H9 (cell line): ENCODE data around the gene MRPL27. TPM values are rescaled to one million over a fixed set of nuclear protein-coding genes. Genes with fewer than 3 reads are reported as not detected.

ENCODE experiments used
- DNase-seq: peaks from one replicate; pipeline ENCODE4 v3.0.0-alpha.2; 2017
- H2AFZ ChIP-seq: one replicate; pipeline ENCODE4 v1.6.1; 2013; ENCODE audit warnings: mild to moderate bottlenecking, low read length, control low read depth, moderate library complexity
- H2AK5ac ChIP-seq: 2 replicates; pipeline ENCODE4 v1.6.1; 2013; ENCODE audit warnings: low read length, control low read depth, mixed read lengths; ENCODE audit not compliant: insufficient read length
- H2BK120ac ChIP-seq: one replicate; pipeline ENCODE4 v1.6.1; 2013; ENCODE audit warnings: low read depth, mild to moderate bottlenecking, low read length, control low read depth, inconsistent platforms; ENCODE audit not compliant: poor library complexity, severe bottlenecking
- H2BK12ac ChIP-seq: 2 replicates; pipeline ENCODE4 v1.6.1; 2013; ENCODE audit warnings: low read length, control low read depth, mixed read lengths, low read depth; ENCODE audit not compliant: insufficient read length
- H2BK15ac ChIP-seq: 2 replicates; pipeline ENCODE4 v1.6.1; 2013; ENCODE audit warnings: low read depth, low read length, control low read depth
- H2BK20ac ChIP-seq: one replicate; pipeline ENCODE4 v1.6.1; 2013; ENCODE audit warnings: low read depth, mild to moderate bottlenecking, low read length, control low read depth, inconsistent platforms; ENCODE audit not compliant: poor library complexity, severe bottlenecking
- H2BK5ac ChIP-seq: 2 replicates; pipeline ENCODE4 v1.6.1; 2013; ENCODE audit warnings: low read length, control low read depth, mixed read lengths; ENCODE audit not compliant: insufficient read length
- H3K14ac ChIP-seq: 2 replicates; pipeline ENCODE4 v1.6.1; 2013; ENCODE audit warnings: low read length, control low read depth; ENCODE audit not compliant: insufficient read depth
- H3K18ac ChIP-seq: 2 replicates; pipeline ENCODE4 v1.6.1; 2013; ENCODE audit warnings: low read depth, mild to moderate bottlenecking, mixed read lengths, low read length, control low read depth; ENCODE audit not compliant: insufficient read length
- H3K23ac ChIP-seq: 2 replicates; pipeline ENCODE4 v1.6.1; 2013; ENCODE audit warnings: low read length, control low read depth, mixed read lengths, low read depth; ENCODE audit not compliant: insufficient read length
- H3K23me2 ChIP-seq: 2 replicates; pipeline ENCODE4 v1.6.1; 2013; ENCODE audit warnings: low read depth, mild to moderate bottlenecking, mixed read lengths, low read length, control low read depth; ENCODE audit not compliant: insufficient read length, poor library complexity, severe bottlenecking
- H3K27ac ChIP-seq: 2 replicates; pipeline ENCODE4 v1.5.1; 2013; ENCODE audit warnings: low read length, control low read depth, mixed read lengths, low read depth; ENCODE audit not compliant: insufficient read length
- H3K27me3 ChIP-seq: 2 replicates; pipeline ENCODE4 v1.6.1; 2013; ENCODE audit warnings: low read length, control low read depth, inconsistent platforms; ENCODE audit not compliant: insufficient read depth
- H3K4ac ChIP-seq: 2 replicates; pipeline ENCODE4 v1.6.1; 2013; ENCODE audit warnings: low read depth, mild to moderate bottlenecking, control low read depth, inconsistent platforms, low read length, moderate library complexity
- H3K4me1 ChIP-seq: 2 replicates; pipeline ENCODE4 v1.6.1; 2013; ENCODE audit warnings: low read length, control low read depth, inconsistent platforms; ENCODE audit not compliant: insufficient read depth
- H3K4me2 ChIP-seq: 2 replicates; pipeline ENCODE4 v1.6.1; 2013; ENCODE audit warnings: low read length, control low read depth, mixed read lengths; ENCODE audit not compliant: insufficient read length, insufficient read depth
- H3K56ac ChIP-seq: 2 replicates; pipeline ENCODE4 v1.6.1; 2013; ENCODE audit warnings: low read depth, mild to moderate bottlenecking, mixed read lengths, low read length, control low read depth; ENCODE audit not compliant: insufficient read length
- H3K79me1 ChIP-seq: 2 replicates; pipeline ENCODE4 v1.6.1; 2013; ENCODE audit warnings: low read depth, mild to moderate bottlenecking, moderate library complexity, low read length, control low read depth, inconsistent platforms; ENCODE audit not compliant: insufficient read depth, poor library complexity, severe bottlenecking
- H3K79me2 ChIP-seq: 2 replicates; pipeline ENCODE4 v1.6.1; 2013; ENCODE audit warnings: low read length, control low read depth, inconsistent platforms; ENCODE audit not compliant: insufficient read depth
- H3K9ac ChIP-seq: 2 replicates; pipeline ENCODE4 v1.6.1; 2013; ENCODE audit warnings: low read length, control low read depth, mixed read lengths; ENCODE audit not compliant: insufficient read length; ENCODE audit errors: extremely low read depth
- H3K9me3 ChIP-seq: one replicate; pipeline ENCODE4 v1.6.1; 2013; ENCODE audit warnings: low read depth, low read length, inconsistent platforms; ENCODE audit not compliant: control insufficient read depth
- H3T11ph ChIP-seq: one replicate; pipeline ENCODE4 v1.6.1; 2013; ENCODE audit warnings: mild to moderate bottlenecking, low read length, control low read depth, inconsistent platforms
- H4K20me1 ChIP-seq: one replicate; pipeline ENCODE4 v1.6.1; 2013; ENCODE audit not compliant: control insufficient read depth, insufficient read length, insufficient read depth
- H4K5ac ChIP-seq: 2 replicates; pipeline ENCODE4 v1.6.1; 2013; ENCODE audit warnings: low read depth, mild to moderate bottlenecking, mixed read lengths, low read length, control low read depth; ENCODE audit not compliant: insufficient read length
- H4K8ac ChIP-seq: replicated peaks from 2 replicates; pipeline ENCODE4 v1.6.1; 2013; ENCODE audit warnings: low read length, control low read depth, mixed read lengths, low read depth; ENCODE audit not compliant: insufficient read length
- H4K91ac ChIP-seq: 2 replicates; pipeline ENCODE4 v1.6.1; 2013; ENCODE audit warnings: low read depth, mild to moderate bottlenecking, moderate library complexity, mixed read lengths, low read length, control low read depth; ENCODE audit not compliant: insufficient read length
- H3K27ac Mint-ChIP-seq, 3 experiments: 2 replicates in 2 of 3; 3 replicates in 1 of 3; pipeline ENCODE4 v1.8.0; 2020 to 2021; ENCODE audit warnings: mixed read lengths in 3 of 3, mild to moderate bottlenecking in 1 of 3, moderate library complexity in 1 of 3
- H3K27me3 Mint-ChIP-seq: 2 replicates; pipeline ENCODE4 v1.8.0; 2021; ENCODE audit warnings: low read depth, mild to moderate bottlenecking, moderate library complexity, mixed read lengths
- H3K36me3 Mint-ChIP-seq, 3 experiments: 2 replicates in 2 of 3; 3 replicates in 1 of 3; pipeline ENCODE4 v1.8.0; 2020 to 2021; ENCODE audit warnings: low read depth in 3 of 3, mixed read lengths in 3 of 3; ENCODE audit not compliant: insufficient read depth in 1 of 3
- H3K4me1 Mint-ChIP-seq, 2 experiments: 2 replicates each; pipeline ENCODE4 v1.8.0; 2020; ENCODE audit warnings: mixed read lengths in 2 of 2
- H3K4me3 Mint-ChIP-seq, 2 experiments: 2 replicates in 1 of 2; 3 replicates in 1 of 2; pipeline ENCODE4 v1.8.0; 2020 to 2021; ENCODE audit warnings: mild to moderate bottlenecking in 2 of 2, mixed read lengths in 2 of 2, moderate library complexity in 1 of 2
- H3K9me3 Mint-ChIP-seq, 2 experiments: 2 replicates in 1 of 2; 3 replicates in 1 of 2; pipeline ENCODE4 v1.8.0; 2020; ENCODE audit warnings: mild to moderate bottlenecking in 2 of 2, mixed read lengths in 2 of 2, moderate library complexity in 1 of 2
- WGBS: extraction: QIAGEN DNeasy Blood & Tissue Kit; methylation state at CpG from one replicate; pipeline ENCODE4 v1.1.7; 2013; ENCODE audit warnings: missing lambda C conversion rate, low lambda C conversion rate, mixed read lengths; ENCODE audit not compliant: insufficient read length; ENCODE audit errors: extremely low coverage; 5-methylcytosine and 5-hydroxymethylcytosine counted together
- total RNA-seq: library from RNA; stranded (reverse); gene quantifications from 2 replicates; pipeline ENCODE4 v1.2.1, GENCODE V29; 2021
- TF ChIP-seq, protein P1 (sequence below): fragments of 200-600 bp; sonication (generic); conservative IDR thresholded peaks from 3 replicates; pipeline ENCODE4 v1.8.0; 2021; ENCODE audit warnings: antibody characterized with exemption, mild to moderate bottlenecking

MRPL27 gene
- total RNA-seq, 1 experiment from 2014 or later: 85.9 TPM

GRCh38 chr17:50370052-50370451 lies 2.9 kb downstream of the MRPL27 start:
- no peak overlapping the region for H3T11ph ChIP-seq
- H2BK15ac ChIP-seq: no peak overlapping the region
- H3K9ac ChIP-seq: no peak overlapping the region
- WGBS: no CpG with 5 or more reads among the region's 5 CpGs
- H2BK5ac ChIP-seq: no peak overlapping the region
- H3K27ac Mint-ChIP-seq: no peak overlapping the region
- no peak overlapping the region for H3K4ac ChIP-seq
- H3K23me2 ChIP-seq: no peaks in the 10 kb centered on the region
- H3K18ac ChIP-seq: no peak overlapping the region
- H4K5ac ChIP-seq: no peak overlapping the region
- no peak overlapping the region for H3K56ac ChIP-seq
- no peak overlapping the region for H2AFZ ChIP-seq
- peaks cover 8% of the 10 kb centered on the region for H3K79me1 ChIP-seq
- no peak for DNase-seq
- H3K36me3 Mint-ChIP-seq: peaks cover 20 to 57% (median 55%) of the 10 kb centered on the region in 3 experiments
- H4K8ac ChIP-seq: no peak overlapping the region
- peak overlapping the region in 1 of 2 experiments; percentile 6; a peak in 1 of 5 replicates for H3K4me3 Mint-ChIP-seq
- no peak overlapping the region for H2BK12ac ChIP-seq
- no peak overlapping the region for H4K91ac ChIP-seq
- H2BK120ac ChIP-seq: no peak overlapping the region
- peaks cover 22 to 23% of the 10 kb centered on the region in 2 experiments for H3K4me1 Mint-ChIP-seq
- no peaks in the 10 kb centered on the region for H3K9me3 Mint-ChIP-seq
- TF ChIP-seq, protein P1, sequence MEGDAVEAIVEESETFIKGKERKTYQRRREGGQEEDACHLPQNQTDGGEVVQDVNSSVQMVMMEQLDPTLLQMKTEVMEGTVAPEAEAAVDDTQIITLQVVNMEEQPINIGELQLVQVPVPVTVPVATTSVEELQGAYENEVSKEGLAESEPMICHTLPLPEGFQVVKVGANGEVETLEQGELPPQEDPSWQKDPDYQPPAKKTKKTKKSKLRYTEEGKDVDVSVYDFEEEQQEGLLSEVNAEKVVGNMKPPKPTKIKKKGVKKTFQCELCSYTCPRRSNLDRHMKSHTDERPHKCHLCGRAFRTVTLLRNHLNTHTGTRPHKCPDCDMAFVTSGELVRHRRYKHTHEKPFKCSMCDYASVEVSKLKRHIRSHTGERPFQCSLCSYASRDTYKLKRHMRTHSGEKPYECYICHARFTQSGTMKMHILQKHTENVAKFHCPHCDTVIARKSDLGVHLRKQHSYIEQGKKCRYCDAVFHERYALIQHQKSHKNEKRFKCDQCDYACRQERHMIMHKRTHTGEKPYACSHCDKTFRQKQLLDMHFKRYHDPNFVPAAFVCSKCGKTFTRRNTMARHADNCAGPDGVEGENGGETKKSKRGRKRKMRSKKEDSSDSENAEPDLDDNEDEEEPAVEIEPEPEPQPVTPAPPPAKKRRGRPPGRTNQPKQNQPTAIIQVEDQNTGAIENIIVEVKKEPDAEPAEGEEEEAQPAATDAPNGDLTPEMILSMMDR: no peak
- peaks cover 2% of the 10 kb centered on the region for H3K4me1 ChIP-seq
- H4K20me1 ChIP-seq: peaks cover 3% of the 10 kb centered on the region
- H3K9me3 ChIP-seq: no peaks in the 10 kb centered on the region
- no peak overlapping the region for H3K23ac ChIP-seq
- H3K14ac ChIP-seq: no peak overlapping the region
- no peaks in the 10 kb centered on the region for H3K27me3 Mint-ChIP-seq
- H3K4me2 ChIP-seq: no peak overlapping the region
- no peak overlapping the region for H3K27ac ChIP-seq
- H3K27me3 ChIP-seq: no peaks in the 10 kb centered on the region
- H2AK5ac ChIP-seq: no peak overlapping the region
- H2BK20ac ChIP-seq: no peak overlapping the region
- peaks cover 3% of the 10 kb centered on the region; the same call in 1 of the 2 replicates for H3K79me2 ChIP-seq
